GM21367 (cell line): Measurements from ENCODE around the gene SWI5.
"Not testable (repeated sequence)": the region's sequence is repeated elsewhere in the genome, so short reads cannot be mapped to it uniquely, and the experiment has no call there.

Experiments
- ATAC-seq: cut with Tn5 transposase; IDR thresholded peaks from one replicate; pipeline ENCODE4 v1.9.1; 2021; ENCODE audit not compliant: unreplicated experiment

SWI5 gene

DNA sequence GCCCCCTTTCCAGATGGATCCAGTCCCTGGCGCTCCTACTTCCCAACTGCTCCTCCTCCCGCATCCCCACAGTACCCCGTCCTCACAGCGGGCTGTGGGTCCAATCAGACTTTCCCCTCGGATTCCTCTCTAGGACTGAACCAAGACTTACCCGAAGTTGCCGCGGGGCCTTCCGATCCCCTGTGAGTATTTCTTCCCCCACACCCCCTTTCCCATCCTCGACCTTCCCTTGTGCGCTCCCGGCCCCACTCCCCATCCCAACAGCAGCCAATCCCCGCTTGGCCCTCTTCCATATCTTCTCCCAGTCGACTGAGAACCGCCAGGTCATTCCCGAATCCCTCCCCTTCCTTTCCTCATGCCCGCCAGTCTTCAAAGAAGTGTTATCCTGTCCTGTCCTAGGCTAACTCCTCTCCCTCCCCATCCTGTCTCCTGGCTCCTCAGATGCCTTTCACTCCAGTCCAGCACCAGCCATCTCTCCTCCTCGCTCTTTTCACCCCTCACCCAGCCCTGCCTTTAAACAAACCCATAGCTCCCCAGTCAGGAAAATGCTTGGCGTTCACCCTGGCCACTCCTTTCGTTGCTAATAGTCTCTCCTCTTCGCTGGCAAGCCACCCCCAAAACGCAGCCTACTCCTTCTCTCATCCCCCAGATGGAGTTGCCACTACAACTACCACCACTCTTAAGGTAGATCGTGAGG is 646 bp downstream of the SWI5 start:
- no peak for ATAC-seq

DNA sequence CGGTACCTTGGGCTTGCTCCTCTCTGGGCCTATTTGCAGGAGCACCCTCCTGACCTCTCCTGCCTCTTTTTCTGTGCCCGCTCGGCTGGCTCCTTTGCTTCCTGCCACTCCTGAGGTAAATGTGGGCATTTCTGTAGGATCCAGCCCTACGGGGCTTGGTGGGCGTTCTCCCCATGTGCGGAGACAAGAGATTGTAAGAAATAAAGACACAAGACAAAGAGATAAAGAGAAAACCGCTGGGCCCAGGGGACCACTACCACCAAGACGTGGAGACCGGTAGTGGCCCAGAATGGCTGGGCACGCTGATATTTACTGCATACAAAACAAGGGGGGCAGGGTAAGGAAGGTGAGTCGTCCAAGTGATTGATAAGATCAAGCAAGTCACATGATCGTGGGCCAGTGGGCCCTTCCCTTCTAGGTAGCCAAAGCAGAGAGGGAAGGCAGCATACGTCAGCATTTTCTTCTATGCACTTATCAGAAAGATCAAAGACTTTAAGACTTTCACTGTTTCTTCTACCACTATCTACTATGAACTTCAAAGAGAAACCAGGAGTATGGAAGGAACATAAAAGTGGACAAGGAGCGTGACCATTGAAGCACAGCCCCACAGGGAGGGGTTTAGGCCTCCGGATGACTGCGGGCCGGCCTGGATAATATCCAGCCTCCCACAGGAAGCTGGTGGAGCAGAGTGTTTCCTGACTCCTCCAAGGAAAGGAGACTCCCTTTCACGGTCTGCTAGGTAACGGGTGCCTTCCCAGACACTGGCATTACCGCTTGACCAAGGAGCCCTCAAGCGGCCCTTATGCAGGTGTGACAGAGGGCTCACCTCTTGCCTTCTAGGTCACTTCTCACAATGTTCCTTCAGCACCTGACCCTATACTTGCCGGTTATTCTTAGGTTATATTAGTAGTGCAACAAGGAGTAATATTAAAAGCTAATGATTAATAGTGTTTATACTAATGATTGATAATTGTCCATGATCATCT is 3.3 kb downstream of the SWI5 start:
- ATAC-seq, result not testable (repeated sequence)

DNA sequence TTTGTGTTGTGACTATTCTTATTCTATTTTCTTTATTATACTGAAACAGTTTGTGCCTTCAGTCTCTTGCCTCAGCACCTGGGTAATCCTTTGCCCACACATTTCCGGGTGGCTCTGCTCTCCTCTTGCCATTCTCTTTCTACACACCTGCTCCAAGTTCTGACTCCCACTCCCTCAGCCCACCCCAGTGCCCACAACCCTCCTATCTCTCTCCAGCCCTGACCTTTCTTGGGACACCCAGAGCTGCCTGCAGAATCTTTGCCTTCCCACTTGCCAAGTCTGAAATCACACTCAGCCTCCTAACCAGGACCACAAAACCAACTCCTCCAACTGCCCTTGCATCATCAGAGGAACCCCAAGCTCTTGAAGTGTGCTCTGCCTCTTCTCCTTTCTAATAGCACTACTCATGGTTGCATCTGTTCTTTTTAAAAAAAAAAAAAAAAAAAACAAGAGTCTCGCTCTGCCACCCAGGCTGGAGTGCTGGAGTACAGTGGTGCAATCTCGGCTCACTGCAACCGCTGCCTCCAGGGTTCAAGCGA is 4.1 kb downstream of the SWI5 start:
- no peak for ATAC-seq

DNA sequence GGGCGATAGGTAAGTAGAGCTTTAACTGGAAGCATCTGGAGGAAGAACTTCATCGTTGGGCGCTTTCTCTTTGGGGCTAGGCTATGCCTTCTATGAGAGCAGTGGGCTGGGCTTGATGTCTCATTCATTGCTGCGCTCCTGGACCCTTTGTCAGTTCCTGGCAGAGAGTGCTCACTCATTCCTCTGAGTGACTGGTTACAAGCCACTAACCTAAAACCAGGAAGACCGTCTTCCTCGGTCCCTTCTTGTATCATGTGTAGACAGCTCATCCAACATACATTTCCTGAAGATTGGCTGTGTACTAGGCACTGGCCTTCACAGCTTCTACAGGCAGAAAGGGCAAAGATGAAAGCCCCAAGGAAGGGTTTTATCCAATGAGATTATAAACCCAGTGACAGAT is 6.4 kb downstream of the SWI5 start:
- ATAC-seq, result no peak

DNA sequence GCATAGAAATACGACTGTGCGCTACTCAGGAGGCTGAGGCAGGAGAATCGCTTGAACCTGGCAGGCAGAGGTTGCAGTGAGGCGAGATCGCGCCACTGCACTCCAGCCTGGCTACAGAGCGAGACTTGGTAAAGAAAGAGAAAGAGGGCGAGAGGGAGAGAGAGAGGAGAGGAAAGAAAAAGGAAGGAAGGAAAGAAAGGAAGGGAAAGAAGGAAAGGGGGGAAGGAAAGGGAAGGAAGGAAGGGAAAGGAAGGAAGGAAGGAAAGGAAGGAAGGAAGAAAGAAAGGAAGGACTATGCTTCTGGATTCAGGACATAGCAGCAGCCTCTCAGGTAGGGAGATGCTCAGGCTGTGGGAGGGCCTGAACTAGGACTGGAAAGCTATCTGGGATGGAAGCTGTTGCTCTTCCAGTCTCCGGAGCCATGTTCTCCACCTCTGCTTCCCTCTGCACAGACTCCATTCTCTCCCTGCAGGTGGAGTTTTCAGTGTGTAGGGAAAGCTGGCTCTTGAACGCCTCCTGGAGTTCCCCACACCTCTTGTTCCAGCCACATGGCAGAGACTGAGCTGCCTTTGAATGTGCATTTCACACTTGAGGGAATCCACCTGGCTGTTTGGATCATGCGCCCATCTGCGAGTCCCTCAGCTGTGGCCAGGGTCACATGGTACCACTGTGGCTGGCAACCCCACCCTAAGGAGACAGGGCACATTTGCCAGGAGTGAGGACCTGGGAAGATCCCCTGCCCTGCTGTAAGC is 9.1 kb downstream of the SWI5 start:
- no peak for ATAC-seq

DNA sequence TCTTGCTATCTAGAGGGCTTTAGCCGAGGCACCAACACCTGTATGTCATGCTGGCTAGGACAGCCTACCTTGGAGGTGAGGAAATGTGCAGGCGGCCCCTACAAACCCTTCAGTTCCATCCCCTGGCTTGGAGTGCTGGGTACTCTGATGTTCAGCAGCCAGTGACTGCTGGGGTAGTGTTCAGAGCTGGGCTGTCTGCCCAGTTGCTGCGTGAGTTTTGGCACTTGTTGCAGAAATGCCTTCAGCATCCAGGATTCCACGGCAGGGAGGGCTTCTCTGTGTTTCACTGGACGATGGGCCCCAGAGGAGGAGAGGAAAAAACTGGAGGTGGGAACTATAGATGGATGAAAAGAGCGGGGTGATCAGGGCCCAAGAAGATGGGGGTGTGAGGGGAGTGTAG is 10.4 kb downstream of the SWI5 start:
- ATAC-seq, result no peak

DNA sequence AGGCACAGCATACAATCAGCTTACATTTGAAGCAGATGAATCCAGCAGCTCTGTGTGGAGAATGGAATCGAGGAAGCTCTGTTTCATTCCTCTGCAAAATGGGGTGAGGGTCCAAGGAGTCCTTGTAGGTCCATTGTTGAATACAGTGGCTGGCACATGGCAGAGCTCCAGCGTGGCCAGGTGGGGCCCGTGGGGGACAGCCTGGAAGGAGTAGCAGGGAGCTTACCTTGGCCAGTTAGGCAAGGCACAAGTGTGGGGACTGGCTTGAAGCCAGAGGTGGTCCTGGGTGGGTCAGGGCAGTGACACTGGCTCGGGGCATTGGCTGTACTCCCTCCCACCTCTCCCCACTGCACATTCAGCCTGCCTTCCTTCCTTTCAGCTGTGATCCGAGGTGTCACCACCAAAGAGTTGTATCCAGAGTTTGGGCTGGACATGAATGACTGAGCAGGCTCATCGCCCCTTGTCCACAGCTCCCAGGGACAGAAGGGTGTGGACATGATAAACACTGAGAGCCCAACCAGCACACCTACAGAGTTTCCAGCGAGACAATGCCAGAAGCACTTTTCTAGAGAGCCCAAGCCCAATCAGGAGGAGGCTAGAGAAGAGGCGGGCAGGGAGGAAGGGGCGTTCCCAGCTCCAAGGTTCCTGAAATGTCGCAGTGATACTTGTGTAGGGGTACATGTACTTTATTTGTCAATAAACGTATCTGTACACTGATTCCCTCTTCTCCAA is 12.4 kb downstream of the SWI5 start:
- ATAC-seq, result no peak

DNA sequence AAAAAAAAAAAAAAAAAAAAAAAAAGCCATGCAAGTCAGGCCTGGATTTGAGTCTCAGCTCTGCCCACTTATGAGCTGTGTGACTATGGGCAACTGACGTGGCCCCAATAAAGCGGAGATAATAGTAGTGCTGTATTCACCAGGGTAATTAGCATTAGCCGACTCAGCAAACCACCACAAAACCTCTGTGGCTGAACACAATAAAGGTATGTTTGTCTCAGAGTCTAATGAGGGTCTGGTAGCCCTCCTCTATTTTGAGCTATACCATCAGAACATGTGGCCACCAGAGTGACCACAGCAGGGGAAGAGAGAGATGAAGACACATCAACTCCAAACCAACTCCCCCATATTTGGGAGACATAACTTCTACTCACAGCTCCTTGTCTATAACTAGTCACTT is 15.9 kb downstream of the SWI5 start:
- ATAC-seq, result no peak

DNA sequence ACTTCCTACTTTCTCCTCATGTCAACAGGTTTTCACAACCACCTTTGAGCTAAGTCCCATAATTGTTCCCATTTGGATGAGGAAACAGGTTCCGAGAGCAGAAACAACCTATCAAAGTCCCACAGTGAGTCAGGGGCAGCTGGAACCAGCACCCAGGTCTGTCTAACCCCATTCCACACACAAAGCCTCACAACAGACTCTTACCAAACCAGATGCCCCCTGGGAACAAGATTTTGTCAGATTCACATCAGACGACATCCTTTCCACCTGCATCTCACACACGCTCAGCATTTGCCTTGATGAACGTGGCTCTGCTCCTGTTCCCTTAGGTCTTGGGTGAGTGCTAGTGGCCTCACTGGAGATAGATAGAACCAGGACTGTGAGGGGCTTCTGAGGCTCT is 17.0 kb downstream of the SWI5 start:
- no peak for ATAC-seq

DNA sequence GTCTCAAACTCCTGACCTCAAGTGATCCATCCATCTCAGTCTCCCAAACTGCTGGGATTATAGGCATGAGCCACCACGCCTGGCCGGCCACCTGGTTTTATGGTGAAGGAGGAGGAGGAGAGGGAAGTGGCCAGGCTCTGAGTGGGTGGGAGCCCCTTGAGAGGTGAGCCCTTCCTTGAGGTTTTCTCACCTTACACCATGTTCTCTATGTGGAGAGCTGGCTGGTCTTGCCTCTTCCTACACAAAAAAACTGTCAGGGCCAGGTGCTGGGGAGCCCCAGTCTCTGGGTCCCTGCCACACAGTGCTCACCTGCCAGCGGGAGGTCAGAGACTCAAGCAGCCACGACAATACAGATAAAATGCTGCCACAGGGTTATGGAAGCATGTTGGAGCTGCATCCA is 18.1 kb downstream of the SWI5 start:
- no peak for ATAC-seq

DNA sequence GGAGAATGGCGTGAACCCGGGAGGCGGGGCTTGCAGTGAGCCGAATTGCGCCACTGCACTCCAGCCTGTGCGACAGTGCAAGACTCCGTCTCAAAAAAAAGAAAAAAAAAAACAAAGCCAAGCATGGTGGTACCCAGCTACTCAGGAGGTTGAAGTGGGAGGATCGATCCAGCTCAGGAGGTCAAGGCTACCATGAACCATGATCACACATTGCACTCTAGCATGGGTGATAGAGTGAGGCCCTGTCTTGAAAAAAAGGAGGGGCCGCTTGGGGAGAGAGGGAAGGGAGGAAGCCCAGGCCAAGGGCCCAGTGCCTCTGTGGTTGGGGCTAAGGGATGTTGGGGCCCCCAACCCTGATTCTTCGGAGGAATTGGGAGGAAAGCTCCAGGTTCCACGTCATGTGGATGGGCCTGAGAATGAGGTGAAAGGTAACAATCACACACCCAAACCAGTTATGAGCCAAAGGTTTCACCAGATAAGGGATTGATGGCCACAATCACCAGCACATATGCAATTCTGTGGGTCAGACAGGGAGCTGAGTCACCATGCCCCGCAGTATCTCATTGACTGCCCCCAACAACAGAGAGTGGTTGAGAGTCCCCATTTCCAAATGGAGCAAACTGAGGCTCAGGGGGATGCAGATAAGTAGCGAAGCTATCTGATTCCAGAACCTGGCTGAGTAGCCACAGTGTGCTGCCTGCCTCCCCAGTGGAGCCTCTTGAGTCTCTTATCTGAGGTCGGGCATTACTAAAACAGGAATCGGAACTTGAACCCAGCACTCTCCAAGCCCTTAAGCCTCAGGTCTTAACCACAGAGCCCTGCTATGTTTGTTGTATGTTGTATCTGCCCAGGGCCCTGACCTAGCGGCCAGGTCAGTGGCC is 20.5 kb downstream of the SWI5 start:
- no peak for ATAC-seq

DNA sequence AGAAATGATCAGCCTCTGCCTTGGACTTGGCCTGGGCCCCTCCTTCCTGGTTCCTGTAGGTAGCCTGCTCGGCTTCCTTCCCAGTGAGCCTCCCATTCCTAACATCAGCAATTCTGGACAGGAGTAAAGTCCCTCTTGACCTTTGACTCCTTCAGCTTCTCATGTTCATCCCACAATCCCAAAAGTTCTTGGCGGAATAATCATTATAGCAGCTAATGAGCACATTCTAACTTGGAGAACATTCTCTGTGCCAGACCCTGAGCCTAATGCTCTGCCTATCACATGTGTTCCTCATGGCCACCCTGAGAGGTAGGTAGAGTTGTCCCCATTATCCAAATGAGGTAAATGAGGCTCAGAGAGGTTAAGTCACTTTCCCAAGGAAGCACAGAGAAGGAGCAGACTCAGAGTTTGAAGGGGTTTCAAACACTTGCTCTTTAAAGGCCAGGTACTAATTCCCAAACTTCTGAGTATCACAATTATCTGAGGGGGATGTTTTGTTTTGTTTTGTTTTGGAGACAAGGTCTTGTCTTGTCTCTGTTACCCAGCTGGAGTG is 21.2 kb downstream of the SWI5 start:
- ATAC-seq, result no peak

DNA sequence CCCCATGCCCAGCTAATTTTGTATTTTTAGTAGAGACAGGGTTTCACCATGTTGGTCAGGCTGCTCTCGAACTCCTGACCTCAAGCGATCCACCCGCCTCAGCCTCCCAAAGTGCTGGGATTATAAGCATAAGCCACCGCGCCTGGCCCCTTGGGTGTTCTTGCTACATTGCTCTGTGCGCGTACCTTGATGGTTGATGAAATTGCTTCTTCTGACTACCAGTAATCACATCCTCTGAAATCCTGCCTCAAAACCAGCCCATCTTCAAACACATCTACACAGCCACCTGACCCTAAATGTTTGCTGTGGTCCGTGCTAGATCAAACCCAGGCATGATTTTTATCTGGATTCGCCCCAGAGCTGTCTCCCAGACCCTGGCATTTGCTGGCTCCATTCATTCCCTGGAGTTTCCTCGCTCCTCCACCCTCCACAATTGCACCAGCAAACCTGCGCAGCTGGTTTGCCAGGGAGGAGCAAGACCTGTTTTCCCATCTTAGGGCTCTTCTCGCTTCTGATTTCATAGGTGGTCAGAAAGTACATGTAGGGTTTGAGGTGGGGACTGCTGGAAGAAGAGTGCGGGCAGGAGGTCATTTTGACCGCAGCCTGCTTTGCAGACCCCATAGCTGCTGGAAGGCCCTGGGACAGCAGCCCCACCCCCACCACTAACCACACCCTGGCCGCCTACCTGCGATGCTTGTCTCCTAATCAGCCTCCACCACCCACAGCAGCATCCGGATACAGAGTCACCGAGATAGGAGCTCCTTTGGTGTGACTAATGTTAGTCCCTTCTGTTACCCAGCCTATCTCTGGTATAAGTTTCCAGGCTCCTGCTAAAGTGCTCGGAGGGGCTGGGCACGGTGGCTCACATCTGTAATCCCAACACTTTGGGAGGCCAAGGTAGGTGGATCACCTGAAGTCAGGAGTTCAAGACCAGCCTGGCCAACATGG is 22.7 kb downstream of the SWI5 start:
- no peak for ATAC-seq

DNA sequence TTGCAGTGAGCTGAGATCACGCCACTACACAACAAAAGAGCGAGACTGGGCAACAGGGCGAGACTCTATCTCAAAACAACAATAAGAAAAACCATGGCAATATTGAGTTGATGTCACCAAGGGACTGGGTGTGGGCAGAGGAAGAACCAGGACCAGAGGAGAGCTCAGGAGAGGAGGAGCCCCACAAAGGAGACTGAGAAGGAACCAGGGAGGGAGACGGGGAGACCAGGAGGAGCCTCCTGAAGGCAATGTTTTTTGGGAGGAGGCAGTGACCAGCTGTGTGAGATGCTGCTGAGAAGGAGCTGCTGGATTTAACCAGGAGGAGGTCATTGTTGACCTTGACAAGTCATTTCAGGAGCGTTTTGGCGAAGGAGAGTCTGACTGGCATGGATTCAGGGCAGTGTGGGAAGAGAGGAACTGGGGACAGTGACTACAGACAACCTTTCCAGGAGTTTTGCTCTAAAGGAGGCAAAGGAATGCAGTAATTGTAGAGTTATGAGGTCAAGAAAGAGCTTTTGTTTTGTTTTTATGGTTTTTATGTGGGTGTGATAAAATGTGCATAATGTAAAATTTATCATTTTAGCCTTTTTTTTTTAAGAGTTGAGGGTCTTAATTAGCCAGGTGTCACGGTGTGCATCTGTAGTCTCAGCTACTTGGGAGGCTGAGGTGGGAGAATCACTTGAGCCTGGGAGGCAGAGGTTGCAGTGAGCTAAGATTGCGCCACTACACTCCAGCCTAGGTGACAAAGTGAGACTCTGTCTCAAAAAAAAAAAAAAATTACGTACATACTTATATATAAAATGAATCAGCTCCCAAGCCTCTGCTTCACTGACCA is 28.3 kb downstream of the SWI5 start:
- no peak for ATAC-seq

DNA sequence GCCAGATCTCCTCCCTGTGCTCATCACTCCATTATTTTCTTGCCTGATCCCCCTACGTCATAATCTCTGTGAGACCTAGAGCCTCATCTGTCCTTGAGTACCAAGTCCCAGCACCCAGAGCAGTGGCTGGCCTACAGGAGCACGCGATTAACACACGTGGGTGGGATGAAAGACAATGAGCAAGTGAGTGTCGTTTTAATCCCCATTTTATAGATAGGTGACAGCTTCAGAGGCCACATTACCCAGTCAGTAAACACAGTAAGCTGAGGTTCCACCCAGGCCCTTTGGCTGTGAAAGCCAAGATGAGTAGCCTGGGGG is 28.9 kb downstream of the SWI5 start:
- ATAC-seq, result no peak

DNA sequence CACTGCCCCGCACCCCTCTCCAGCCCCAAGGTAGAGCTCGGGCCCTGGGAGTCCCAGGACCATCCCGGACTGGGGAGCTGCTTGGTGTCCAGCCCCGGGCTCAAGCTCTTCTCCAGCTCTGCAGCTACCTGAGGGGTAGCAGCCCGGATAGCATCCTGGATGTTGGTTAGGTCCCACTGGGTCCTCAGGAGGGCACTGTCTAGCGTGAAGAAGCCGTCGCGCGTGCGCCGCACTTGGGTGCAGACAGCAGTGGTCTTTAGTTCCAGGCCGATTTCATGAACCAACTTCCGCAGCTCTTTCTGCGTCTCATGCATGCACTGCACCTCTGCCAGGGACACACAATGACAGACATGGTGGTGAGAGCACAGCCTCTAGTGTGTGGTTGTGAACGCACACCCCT is 33.5 kb downstream of the SWI5 start:
- ATAC-seq, result no peak

DNA sequence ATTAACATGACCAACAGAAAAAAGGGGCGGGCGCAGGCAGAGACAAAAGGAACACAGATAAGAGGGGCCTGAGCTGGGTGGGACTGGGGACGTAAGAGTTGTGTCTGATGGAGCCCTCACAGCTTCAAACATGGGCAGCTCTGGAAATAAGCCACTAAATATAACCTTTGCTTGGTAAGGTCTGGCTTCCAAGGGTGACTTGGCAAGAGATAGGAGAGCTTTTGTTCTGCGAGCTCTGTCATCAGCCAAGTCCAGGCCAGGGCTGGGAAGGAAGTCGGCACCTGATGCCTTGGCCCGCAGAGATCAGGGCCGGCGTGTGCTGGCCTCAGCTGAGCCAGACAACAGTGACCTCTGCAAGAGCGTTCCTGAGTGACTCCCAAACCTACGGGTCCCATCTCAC is 34.4 kb downstream of the SWI5 start:
- ATAC-seq, result no peak

DNA sequence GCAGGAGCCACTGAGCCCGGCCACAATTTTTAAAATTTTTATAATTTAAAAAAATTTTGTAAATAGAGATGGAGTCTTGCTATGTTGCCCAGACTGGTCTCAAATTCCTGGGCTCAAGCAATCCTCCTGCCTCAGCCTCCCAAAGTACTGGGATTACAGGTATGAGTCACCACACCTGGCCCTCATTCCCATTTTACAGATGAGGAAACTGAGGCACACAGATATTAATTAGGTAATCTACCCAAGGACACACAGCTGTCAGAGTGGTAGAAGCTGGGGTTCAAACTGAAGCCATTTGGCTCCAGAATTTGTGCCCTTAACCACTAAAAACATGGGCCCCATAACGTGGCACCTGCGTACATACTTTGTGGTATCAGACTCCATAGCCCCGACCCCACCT is 38.6 kb downstream of the SWI5 start:
- no peak for ATAC-seq
